NK-92 (cell line): ENCODE measurements around the gene KNDC1.
"Not testable (repeated sequence)": the region's sequence is repeated elsewhere in the genome, so short reads cannot be mapped to it uniquely, and the experiment has no call there.

Experiments used
- DNase-seq: peaks from one replicate; lab custom pipeline; 2025; ENCODE audit not compliant: unreplicated experiment; lab: John Stamatoyannopoulos, UW

KNDC1 gene

GRCh38 chr10:133217800-133218589, 58.0 kb downstream of the KNDC1 start:
- DNase-seq: no peak

DNA sequence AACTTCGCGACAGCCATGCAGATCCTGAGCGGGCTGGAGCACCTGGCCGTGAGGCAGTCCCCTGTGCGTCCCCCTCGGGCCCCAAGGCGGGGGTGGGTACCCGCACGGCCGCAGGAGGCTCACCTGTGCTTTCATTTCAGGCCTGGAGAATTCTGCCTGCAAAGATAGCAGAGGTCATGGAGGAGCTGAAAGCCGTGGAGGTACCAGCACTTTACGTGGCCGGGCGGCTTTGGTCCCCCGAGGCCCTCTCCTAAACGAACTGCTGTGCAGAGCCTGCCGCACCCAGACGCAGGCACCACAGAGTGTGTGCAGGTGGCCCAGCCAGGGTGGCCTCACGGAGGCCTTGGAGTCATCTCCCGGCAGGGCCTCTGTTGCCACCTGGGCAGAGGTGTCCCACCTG, 58.9 kb downstream of the KNDC1 start:
- DNase-seq: no peak

DNA sequence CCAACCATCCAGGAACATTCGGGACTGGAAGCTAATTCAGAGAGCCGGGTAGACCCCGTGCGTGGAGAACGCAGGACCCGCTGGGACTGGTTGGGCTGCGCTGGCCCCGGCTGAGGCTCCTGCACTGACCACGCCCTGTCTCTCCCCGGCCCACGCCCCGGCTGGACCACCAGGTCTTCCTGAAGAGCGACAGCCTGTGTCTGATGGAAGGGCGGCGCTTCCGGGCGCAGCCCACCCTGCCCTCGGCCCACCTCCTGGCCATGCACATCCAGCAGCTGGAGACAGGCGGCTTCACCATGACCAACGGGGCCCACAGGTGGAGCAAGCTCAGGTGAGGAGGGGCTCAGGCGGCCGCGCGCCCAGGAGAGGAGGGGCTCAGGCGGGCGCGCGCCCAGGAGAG, 59.8 kb downstream of the KNDC1 start:
- no peak for DNase-seq

- DNase-seq: no peak
These were observed 61.3 kb downstream of the KNDC1 start for GRCh38 chr10:133221331-133221730.

DNA sequence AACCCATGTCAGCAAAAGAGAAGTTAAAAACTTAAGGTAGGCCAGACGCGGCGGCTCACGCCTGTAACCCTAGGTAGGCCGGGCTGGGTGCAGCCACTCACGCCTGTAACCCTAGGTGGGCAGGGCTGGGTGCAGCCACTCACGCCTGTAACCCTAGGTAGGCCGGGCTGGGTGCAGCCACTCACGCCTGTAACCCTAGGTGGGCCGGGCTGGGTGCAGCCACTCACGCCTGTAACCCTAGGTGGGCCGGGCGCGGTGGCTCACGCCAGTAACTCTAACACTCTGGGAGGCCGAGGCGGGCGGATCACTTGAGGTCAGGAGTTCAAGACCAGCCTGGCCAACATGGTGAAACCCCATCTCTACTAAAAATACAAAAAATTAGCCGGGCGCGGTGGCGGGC, 61.7 kb downstream of the KNDC1 start:
- not testable (repeated sequence) for DNase-seq

- no peak for DNase-seq
These were observed 64.1 kb downstream of the KNDC1 start for GRCh38 chr10:133224076-133224475.

DNA sequence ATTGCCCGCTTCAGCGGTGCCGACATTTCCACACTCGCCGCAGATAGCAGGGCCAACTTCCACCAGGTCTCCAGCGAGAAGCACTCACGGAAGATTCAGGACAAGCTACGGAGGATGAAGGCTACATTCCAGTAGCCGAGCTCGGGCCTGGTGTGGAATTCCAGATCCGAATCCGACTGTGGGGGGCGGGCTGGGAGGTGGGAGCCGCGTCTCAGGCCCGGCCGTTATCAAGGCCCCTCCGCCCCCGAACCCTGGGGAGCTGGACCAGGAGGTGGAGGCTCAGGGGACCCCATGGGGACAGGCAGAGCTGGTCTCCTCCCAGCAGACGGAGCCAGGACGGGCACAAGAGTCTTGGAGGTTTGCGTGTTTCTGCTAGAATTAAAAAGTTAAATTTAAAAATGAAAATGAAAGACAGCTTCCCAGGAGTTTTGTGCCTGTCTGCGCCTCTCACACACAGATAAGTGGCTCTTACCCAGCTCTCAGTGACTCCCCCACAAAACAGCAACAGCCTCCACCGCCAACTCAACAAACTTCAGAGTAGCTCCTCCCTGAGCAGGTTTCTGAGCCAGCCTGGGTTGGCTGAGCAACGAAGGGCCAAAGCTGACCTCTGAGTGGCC, 64.8 kb downstream of the KNDC1 start:
- DNase-seq: no peak

DNA sequence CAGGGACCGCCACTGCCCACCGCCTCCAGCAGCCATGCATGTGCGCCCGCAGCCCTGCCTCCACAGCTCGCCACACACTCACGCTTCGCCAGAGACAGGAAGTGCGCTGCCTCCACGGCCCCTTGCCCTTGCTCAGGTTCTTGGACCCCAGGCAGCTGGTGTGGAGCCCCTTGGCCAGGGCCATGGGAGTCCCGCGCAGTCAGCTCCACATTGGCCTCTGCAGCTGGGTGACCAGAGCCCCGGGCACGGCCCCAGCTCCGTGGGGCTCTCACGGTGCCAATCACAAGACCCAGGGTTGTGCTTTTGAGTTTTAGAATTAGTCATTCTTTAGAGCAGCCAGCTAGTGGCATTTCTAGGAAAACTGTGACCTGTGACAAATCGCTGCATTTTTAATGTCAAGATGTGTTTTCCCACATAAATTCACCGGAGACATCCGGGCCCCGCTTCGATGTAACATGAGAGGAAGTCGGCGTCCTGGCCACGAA, 65.7 kb downstream of the KNDC1 start:
- DNase-seq: no peak

DNA sequence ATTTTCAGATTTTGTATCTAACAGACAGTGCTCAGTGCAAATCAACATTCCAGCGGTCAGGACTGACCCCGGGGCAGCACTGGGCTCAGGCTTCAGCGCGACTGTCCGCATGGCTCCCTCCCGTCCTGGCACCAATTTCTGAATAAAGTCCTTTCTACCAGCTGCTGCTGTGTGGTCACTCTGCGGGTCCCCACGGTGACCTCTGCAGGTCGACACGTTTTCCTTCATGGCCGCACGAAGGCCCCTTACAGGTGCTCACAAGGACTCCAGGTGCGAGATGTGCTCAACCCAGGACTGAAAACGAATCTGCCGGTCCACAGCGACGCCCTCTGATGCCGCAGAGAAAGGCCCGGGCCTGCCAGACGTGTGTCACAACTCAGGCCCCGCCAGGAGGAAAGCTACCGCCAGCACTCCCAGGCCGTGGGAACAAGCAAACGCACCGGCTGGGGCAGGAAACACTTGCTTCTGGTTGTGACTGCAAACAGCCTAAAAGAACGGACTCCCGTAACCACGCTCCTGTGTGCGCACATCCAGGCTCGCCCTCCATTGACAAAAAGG, 66.3 kb downstream of the KNDC1 start:
- DNase-seq: no peak

DNA sequence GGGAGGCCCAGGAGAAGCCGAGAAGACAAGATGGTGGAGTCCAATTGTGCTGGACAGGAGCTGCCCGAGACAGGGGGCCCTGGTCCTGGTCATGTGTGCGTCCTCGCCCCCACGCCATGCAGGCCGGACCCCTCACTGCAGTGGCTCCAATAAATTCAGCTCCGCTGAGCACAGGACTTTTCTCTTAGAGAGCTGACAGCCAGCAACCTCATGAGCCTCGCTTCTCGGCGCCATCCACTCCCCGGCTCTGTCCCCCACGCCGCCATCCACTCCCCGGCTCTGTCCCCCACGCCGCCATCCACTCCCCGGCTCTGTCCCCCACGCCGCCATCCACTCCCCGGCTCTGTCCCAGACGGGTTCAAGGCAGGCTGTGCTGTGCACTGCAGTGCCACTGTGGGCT, 67.2 kb downstream of the KNDC1 start:
- no peak for DNase-seq

GRCh38 chr10:133229265-133230043, 69.4 kb downstream of the KNDC1 start:
- DNase-seq: no peak

- DNase-seq: no peak
These were observed 70.0 kb downstream of the KNDC1 start, which contains the start of gene UTF1 for GRCh38 chr10:133230044-133230361. Gene UTF1 (plus strand): TSS chr10:133230217. CDS start chr10:133230289, 72 bp downstream.

- no peak for DNase-seq
These were observed 70.6 kb downstream of the KNDC1 start for GRCh38 chr10:133230387-133231195.

- no peak for DNase-seq
These were observed 71.4 kb downstream of the KNDC1 start for GRCh38 chr10:133231244-133231945.

GRCh38 chr10:133231946-133232574, 72.0 kb downstream of the KNDC1 start:
- DNase-seq: no peak

DNA sequence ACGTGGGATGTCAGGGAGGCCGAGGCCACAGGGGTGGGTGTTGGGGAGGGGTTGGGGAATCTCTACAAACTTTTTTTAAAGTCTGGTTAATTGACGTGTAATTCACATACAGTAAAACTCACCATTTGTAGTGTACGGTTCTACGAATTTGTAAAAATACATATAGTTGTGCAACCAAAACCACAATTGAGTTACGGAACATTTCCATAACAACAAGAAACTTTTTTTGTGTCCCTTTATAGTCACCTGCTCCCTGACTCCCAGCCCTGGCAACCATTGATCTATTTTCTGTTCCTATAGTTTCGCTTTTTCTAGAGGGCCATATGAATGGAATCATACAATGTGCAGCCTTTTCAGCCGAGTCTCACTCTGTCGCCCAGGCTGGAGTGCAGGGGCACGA, 74.8 kb downstream of the KNDC1 start:
- DNase-seq: not testable (repeated sequence)

GRCh38 chr10:133235265-133235855, 75.3 kb downstream of the KNDC1 start:
- DNase-seq: no peak

DNA sequence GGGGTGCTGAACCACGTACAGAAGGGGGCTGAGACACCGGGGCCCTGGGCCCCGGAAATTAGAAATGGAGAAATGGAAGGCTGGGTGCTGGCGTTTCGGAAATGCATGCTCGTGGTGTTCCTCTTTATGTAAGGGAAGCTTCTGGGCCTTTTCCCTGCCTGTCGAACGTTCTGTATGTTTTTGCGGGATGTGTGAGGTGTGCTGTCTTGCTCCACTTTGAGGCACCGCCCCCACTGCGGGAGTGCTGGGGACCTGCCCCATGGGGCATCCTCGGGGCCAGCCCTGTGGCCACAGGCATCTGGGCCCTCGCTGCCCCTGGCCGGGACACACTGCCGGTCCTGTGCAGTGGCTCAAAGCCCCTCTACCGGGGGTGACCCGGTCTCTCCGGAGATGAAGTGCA, 75.9 kb downstream of the KNDC1 start:
- no peak for DNase-seq
